H7 (cell line): ENCODE data around the gene ZCCHC7. TPM values are rescaled to one million over a fixed set of nuclear protein-coding genes. Genes with fewer than 3 reads are reported as not detected.
"Not testable (repeated sequence)": the region's sequence is repeated elsewhere in the genome, so short reads cannot be mapped to it uniquely, and the experiment has no call there.

Experiments
- DNase-seq: peaks from one replicate; pipeline ENCODE4 v3.0.0; 2012
- H3K27me3 ChIP-seq: 2 replicates; pipeline ENCODE4 v1.6.0; 2011; ENCODE audit warnings: mild to moderate bottlenecking, low read length; ENCODE audit not compliant: control insufficient read depth, insufficient read depth
- H3K36me3 ChIP-seq: replicated peaks from 2 replicates; pipeline ENCODE4 v1.5.1; 2011; ENCODE audit warnings: low read length; ENCODE audit not compliant: control insufficient read depth, insufficient read depth
- H3K4me3 ChIP-seq: 2 replicates; pipeline ENCODE4 v1.5.1; 2011; ENCODE audit warnings: low read depth, mild to moderate bottlenecking, control low read depth, low read length, moderate library complexity; ENCODE audit not compliant: insufficient read depth
- total RNA-seq: library from RNA; depleted of rRNA; stranded (reverse); fragments of >200 nt; shearing (Covaris generic); gene quantifications from 2 replicates; pipeline ENCODE4 v1.2.3, GENCODE V29; 2014

Gene ZCCHC7
- total RNA-seq, 1 experiment from 2014 or later, result 20.5 TPM

DNA sequence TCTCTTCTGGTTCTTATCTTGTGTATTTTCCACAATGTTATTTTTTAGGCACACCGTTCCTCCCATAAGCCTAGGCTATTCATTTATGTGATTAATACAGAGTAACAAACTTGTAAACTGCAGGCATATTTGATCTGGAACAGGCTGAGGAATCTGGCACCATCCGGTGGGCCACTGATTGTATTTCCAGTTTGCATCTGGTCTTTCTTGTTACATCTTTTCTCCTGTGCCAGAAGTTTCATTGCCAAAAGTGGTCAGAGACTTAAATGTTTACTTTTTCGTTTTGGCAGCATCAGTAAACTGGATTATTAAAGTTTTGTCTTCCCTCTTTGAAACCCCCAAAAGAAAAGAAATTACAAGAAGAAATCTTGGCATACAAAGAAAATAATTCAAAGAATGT lies 17.9 kb upstream of the ZCCHC7 start:
- H3K27me3 ChIP-seq, result no peaks in the 10 kb centered on the region
- DNase-seq, result no peak
- H3K4me3 ChIP-seq, result no peak overlapping the region
- H3K36me3 ChIP-seq, result no peaks in the 10 kb centered on the region

GRCh38 chr9:37104183-37104889 lies 16.0 kb upstream of the ZCCHC7 start:
- Histone ChIP-seq H3K36me3 (no peaks in the 10 kb centered on the region), H3K27me3 (no peaks in the 10 kb centered on the region), H3K4me3 (no peak overlapping the region)
- no peak for DNase-seq

- Histone ChIP-seq H3K36me3 (no peaks in the 10 kb centered on the region), H3K27me3 (no peaks in the 10 kb centered on the region), H3K4me3 (no peak overlapping the region)
- no peak for DNase-seq
These were observed 15.1 kb upstream of the ZCCHC7 start for GRCh38 chr9:37105234-37105633.

DNA sequence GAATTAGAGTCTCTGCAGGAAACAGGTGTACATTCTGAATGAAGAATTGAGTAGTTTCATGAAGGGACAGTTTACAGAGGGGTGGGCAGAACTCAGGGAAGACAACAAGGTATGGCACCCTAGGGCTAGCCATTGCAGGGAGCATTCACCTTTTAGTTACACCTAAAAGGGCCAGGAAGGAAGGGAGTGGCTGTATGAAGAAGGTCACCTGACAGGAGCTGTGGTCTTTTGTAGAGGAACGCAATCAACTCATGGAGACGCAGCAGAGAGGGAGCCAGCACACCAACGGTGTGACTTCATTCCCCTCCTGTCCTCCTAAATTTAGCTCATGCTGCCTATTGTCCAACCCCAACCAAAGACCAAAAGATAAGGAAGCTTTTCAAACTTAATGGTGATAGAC lies 12.7 kb upstream of the ZCCHC7 start:
- no peak overlapping the region for H3K4me3 ChIP-seq
- H3K36me3 ChIP-seq, result no peaks in the 10 kb centered on the region
- H3K27me3 ChIP-seq, result no peaks in the 10 kb centered on the region
- DNase-seq, result no peak

- not testable (repeated sequence) for H3K36me3 ChIP-seq, H3K27me3 ChIP-seq, DNase-seq, H3K4me3 ChIP-seq
These were observed 5.9 kb upstream of the ZCCHC7 start for GRCh38 chr9:37114442-37114841.

GRCh38 chr9:37117956-37118355 lies 2.4 kb upstream of the ZCCHC7 start:
- Histone ChIP-seq H3K36me3 (no peaks in the 10 kb centered on the region), H3K4me3 (no peak overlapping the region), H3K27me3 (no peaks in the 10 kb centered on the region; the same call in 1 of the 2 replicates)
- DNase-seq, result no peak

- no peaks in the 10 kb centered on the region for H3K36me3 ChIP-seq
- peak overlapping the region; percentile 85; the same call in 1 of the 2 replicates for H3K4me3 ChIP-seq
- no peaks in the 10 kb centered on the region; the same call in 1 of the 2 replicates for H3K27me3 ChIP-seq
- no peak for DNase-seq
These were observed 1.0 kb upstream of the ZCCHC7 start for GRCh38 chr9:37119360-37119759.

DNA sequence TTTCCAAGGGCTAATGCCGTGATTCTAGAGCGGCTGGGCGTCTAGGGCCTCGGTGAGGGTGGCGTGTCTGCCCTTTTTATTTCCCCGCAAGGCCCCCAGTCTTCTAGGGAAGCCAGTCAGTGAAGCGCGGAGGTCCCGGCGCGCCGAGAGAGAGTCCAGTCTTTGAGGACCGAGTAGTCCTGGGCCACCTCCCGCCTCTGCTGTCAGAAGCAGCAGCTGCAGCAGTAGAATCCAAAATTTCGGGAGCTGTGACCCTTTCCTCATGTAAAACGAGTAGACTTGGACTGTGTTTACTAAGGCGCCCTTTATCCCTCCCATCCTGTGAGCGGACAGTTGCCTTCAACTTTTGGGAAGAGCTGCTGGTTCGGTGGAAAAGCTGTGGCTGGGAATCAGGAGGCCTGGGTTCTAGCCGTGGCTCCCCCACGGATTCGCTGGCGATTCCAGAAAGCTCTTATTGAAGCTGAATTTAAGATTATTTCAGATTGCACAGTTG lies 515 bp downstream of the ZCCHC7 start:
- not testable (repeated sequence) for H3K27me3 ChIP-seq, H3K36me3 ChIP-seq, DNase-seq
- peak overlapping the region; percentile 85 for H3K4me3 ChIP-seq

- no peak overlapping the region for H3K4me3 ChIP-seq
- DNase-seq, result no peak
- peaks cover 2% of the 10 kb centered on the region; the same call in 1 of the 2 replicates for H3K36me3 ChIP-seq
- no peaks in the 10 kb centered on the region; the same call in 1 of the 2 replicates for H3K27me3 ChIP-seq
These were observed 1.5 kb downstream of the ZCCHC7 start for GRCh38 chr9:37121881-37122280.

- Histone ChIP-seq H3K36me3 (peaks cover 10% of the 10 kb centered on the region), H3K27me3 (no peaks in the 10 kb centered on the region), H3K4me3 (no peak overlapping the region)
- no peak for DNase-seq
These were observed 5.9 kb downstream of the ZCCHC7 start for GRCh38 chr9:37126214-37126788.

GRCh38 chr9:37127018-37127417 lies 6.6 kb downstream of the ZCCHC7 start:
- Histone ChIP-seq H3K36me3 (peaks cover 10% of the 10 kb centered on the region), H3K27me3 (no peaks in the 10 kb centered on the region), H3K4me3 (no peak overlapping the region)
- no peak for DNase-seq

GRCh38 chr9:37128051-37128450 lies 7.7 kb downstream of the ZCCHC7 start:
- Histone ChIP-seq H3K4me3 (no peak overlapping the region), H3K36me3 (peaks cover 11% of the 10 kb centered on the region), H3K27me3 (no peaks in the 10 kb centered on the region)
- no peak for DNase-seq

- H3K27me3 ChIP-seq, result no peaks in the 10 kb centered on the region
- H3K36me3 ChIP-seq, result peaks cover 2% of the 10 kb centered on the region; the same call in 1 of the 2 replicates
- H3K4me3 ChIP-seq, result no peak overlapping the region
- DNase-seq, result no peak
These were observed 13.8 kb downstream of the ZCCHC7 start for GRCh38 chr9:37134166-37134565.

GRCh38 chr9:37141015-37141414 lies 20.6 kb downstream of the ZCCHC7 start:
- Histone ChIP-seq H3K4me3 (no peak overlapping the region), H3K36me3 (0 out of 2 replicates have a peak, but pooled peaks cover 1% of the 10 kb centered on the region), H3K27me3 (no peaks in the 10 kb centered on the region)
- no peak for DNase-seq

- H3K27me3 ChIP-seq, result no peaks in the 10 kb centered on the region
- peak; percentile 21 for DNase-seq
- no peak overlapping the region for H3K4me3 ChIP-seq
- H3K36me3 ChIP-seq, result no peaks in the 10 kb centered on the region
These were observed 24.4 kb downstream of the ZCCHC7 start for GRCh38 chr9:37144762-37145161.
